ENCODE data around the gene CEACAM19.

Gene CEACAM19

GRCh38 chr19:44704982-44705381, 33.7 kb downstream of the CEACAM19 start:
- no peaks in the 10 kb centered on the region for H3K9me3 ChIP-seq (ENCODE audit: insufficient read depth, low read length)
- no peak overlapping the region for H3K4me3 ChIP-seq (ENCODE audit: insufficient read depth, low read length, poor library complexity, severe bottlenecking)
- no peak overlapping the region for H3K4me2 ChIP-seq (ENCODE audit: low read depth, low read length, poor library complexity, severe bottlenecking)
- no peaks in the 10 kb centered on the region for H3F3A ChIP-seq (ENCODE audit: insufficient read depth)
- no peaks in the 10 kb centered on the region for H3K36me3 ChIP-seq (ENCODE audit: low read length)
- H3K27ac ChIP-seq (ENCODE audit: low read depth, low read length) = no peak overlapping the region
- no peak for TF ChIP-seq EZH2phosphoT487 (conservative IDR thresholded peaks at IDR 0.05; ENCODE audit: low read length)
- H4K20me1 ChIP-seq (ENCODE audit: low read depth, low read length) = no peaks in the 10 kb centered on the region
- no peaks in the 10 kb centered on the region for H3K27me3 ChIP-seq (ENCODE audit: low read length)
- no peaks in the 10 kb centered on the region for H3K79me2 ChIP-seq (ENCODE audit: insufficient read depth, low read length)
- no peak overlapping the region for H3K9ac ChIP-seq (ENCODE audit: low read length)
- no peaks in the 10 kb centered on the region for H3K9me2 ChIP-seq (replicated peaks; ENCODE audit: insufficient read depth, low read length)
- H2AFZ ChIP-seq (ENCODE audit: low read depth, low read length, severe bottlenecking) = no peak overlapping the region

- Histone ChIP-seq H3K27me3 (ENCODE audit: low read length) (no peaks in the 10 kb centered on the region), H3K4me3 (ENCODE audit: insufficient read depth, low read length, poor library complexity, severe bottlenecking) (no peak overlapping the region), H3K27ac (ENCODE audit: low read depth, low read length) (no peak overlapping the region), H3K9ac (ENCODE audit: low read length) (no peak overlapping the region), H3K79me2 (ENCODE audit: insufficient read depth, low read length) (no peaks in the 10 kb centered on the region), H3K9me3 (ENCODE audit: insufficient read depth, low read length) (no peaks in the 10 kb centered on the region), H2AFZ (ENCODE audit: low read depth, low read length, severe bottlenecking) (no peak overlapping the region), H3F3A (ENCODE audit: insufficient read depth) (no peaks in the 10 kb centered on the region), H3K36me3 (ENCODE audit: low read length) (no peaks in the 10 kb centered on the region), H3K9me2 (replicated peaks; ENCODE audit: insufficient read depth, low read length) (no peaks in the 10 kb centered on the region), H3K4me2 (ENCODE audit: low read depth, low read length, poor library complexity, severe bottlenecking) (no peak overlapping the region), H4K20me1 (ENCODE audit: low read depth, low read length) (no peaks in the 10 kb centered on the region)
- TF ChIP-seq CTCF (IDR thresholded peaks at IDR 0.05; ENCODE audit: insufficient read depth, low read length, poor library complexity, severe bottlenecking) (no peak), EZH2phosphoT487 (conservative IDR thresholded peaks at IDR 0.05; ENCODE audit: low read length) (no peak)
These were observed 34.3 kb downstream of the CEACAM19 start for GRCh38 chr19:44705502-44706010.

GRCh38 chr19:44706506-44707236, 35.4 kb downstream of the CEACAM19 start:
- no peaks in the 10 kb centered on the region for H3K9me2 ChIP-seq (replicated peaks; ENCODE audit: insufficient read depth, low read length)
- no peaks in the 10 kb centered on the region for H3K79me2 ChIP-seq (ENCODE audit: insufficient read depth, low read length)
- no peak overlapping the region for H3K27ac ChIP-seq (ENCODE audit: low read depth, low read length)
- no peak overlapping the region for H3K9ac ChIP-seq (ENCODE audit: low read length)
- H2AFZ ChIP-seq (ENCODE audit: low read depth, low read length, severe bottlenecking) = no peak overlapping the region
- H4K20me1 ChIP-seq (ENCODE audit: low read depth, low read length) = no peaks in the 10 kb centered on the region
- H3K27me3 ChIP-seq (ENCODE audit: low read length) = no peaks in the 10 kb centered on the region
- H3K4me3 ChIP-seq (ENCODE audit: insufficient read depth, low read length, poor library complexity, severe bottlenecking) = no peak overlapping the region
- H3F3A ChIP-seq (ENCODE audit: insufficient read depth) = no peaks in the 10 kb centered on the region
- no peaks in the 10 kb centered on the region for H3K9me3 ChIP-seq (ENCODE audit: insufficient read depth, low read length)
- H3K4me2 ChIP-seq (ENCODE audit: low read depth, low read length, poor library complexity, severe bottlenecking) = no peak overlapping the region
- H3K36me3 ChIP-seq (ENCODE audit: low read length) = no peaks in the 10 kb centered on the region
- TF ChIP-seq CTCF (IDR thresholded peaks at IDR 0.05; ENCODE audit: insufficient read depth, low read length, poor library complexity, severe bottlenecking) = no peak
- TF ChIP-seq EZH2phosphoT487 (conservative IDR thresholded peaks at IDR 0.05; ENCODE audit: low read length) = no peak

GRCh38 chr19:44707794-44708193, 36.5 kb downstream of the CEACAM19 start:
- no peaks in the 10 kb centered on the region for H3K27me3 ChIP-seq (ENCODE audit: low read length)
- H3K36me3 ChIP-seq (ENCODE audit: low read length) = no peaks in the 10 kb centered on the region
- no peaks in the 10 kb centered on the region for H4K20me1 ChIP-seq (ENCODE audit: low read depth, low read length)
- H3K4me2 ChIP-seq (ENCODE audit: low read depth, low read length, poor library complexity, severe bottlenecking) = no peak overlapping the region
- H3K9ac ChIP-seq (ENCODE audit: low read length) = no peak overlapping the region
- H3K27ac ChIP-seq (ENCODE audit: low read depth, low read length) = no peak overlapping the region
- H3K9me2 ChIP-seq (replicated peaks; ENCODE audit: insufficient read depth, low read length) = no peaks in the 10 kb centered on the region
- no peaks in the 10 kb centered on the region for H3K79me2 ChIP-seq (ENCODE audit: insufficient read depth, low read length)
- no peak overlapping the region for H3K4me3 ChIP-seq (ENCODE audit: insufficient read depth, low read length, poor library complexity, severe bottlenecking)
- no peak overlapping the region for H2AFZ ChIP-seq (ENCODE audit: low read depth, low read length, severe bottlenecking)
- no peak for TF ChIP-seq EZH2phosphoT487 (conservative IDR thresholded peaks at IDR 0.05; ENCODE audit: low read length)
- TF ChIP-seq CTCF (IDR thresholded peaks at IDR 0.05; ENCODE audit: insufficient read depth, low read length, poor library complexity, severe bottlenecking) = no peak
- H3F3A ChIP-seq (ENCODE audit: insufficient read depth) = no peaks in the 10 kb centered on the region
- H3K9me3 ChIP-seq (ENCODE audit: insufficient read depth, low read length) = no peaks in the 10 kb centered on the region
